Neural cell (in vitro differentiated cells): ENCODE measurements around the gene SFT2D1. TPM values are rescaled to one million over a fixed set of nuclear protein-coding genes. Genes with fewer than 3 reads are reported as not detected.

Source experiments
- H2AFZ ChIP-seq: fragments of 200-600, 300-800 bp; sonication (generic), shearing (Covaris generic); 2 replicates; pipeline ENCODE4 v1.6.0; 2014; ENCODE audit warnings: low read depth, mild to moderate bottlenecking, antibody characterized with exemption, low read length, moderate library complexity
- H3F3A ChIP-seq: fragments of 200-600 bp; shearing (Covaris generic); 2 replicates; pipeline ENCODE4 v1.6.1; 2016; ENCODE audit warnings: mild to moderate bottlenecking, moderate library complexity, mixed read lengths, antibody characterized with exemption, low read length; ENCODE audit not compliant: insufficient read depth, poor library complexity, severe bottlenecking
- H3K27ac ChIP-seq: fragments of 200-600, 300-800 bp; sonication (generic), shearing (Covaris generic); 2 replicates; pipeline ENCODE4 v1.5.1; 2014; ENCODE audit warnings: mild to moderate bottlenecking, low read length, moderate library complexity
- H3K27me3 ChIP-seq: fragments of 300-800, 200-600 bp; sonication (generic), shearing (Covaris generic); 2 replicates; pipeline ENCODE4 v1.6.0; 2014; ENCODE audit warnings: mild to moderate bottlenecking, low read depth, low read length, moderate library complexity; ENCODE audit not compliant: insufficient read depth
- H3K36me3 ChIP-seq: fragments of 300-800, 200-600 bp; sonication (generic), shearing (Covaris generic); 2 replicates; pipeline ENCODE4 v1.5.1; 2014; ENCODE audit warnings: mild to moderate bottlenecking, antibody characterized with exemption, low read length, moderate library complexity; ENCODE audit not compliant: insufficient read depth
- H3K4me2 ChIP-seq: fragments of 300-800, 200-600 bp; sonication (generic), shearing (Covaris generic); 2 replicates; pipeline ENCODE4 v1.6.0; 2014; ENCODE audit warnings: mild to moderate bottlenecking, low read length
- H3K4me3 ChIP-seq: fragments of 300-800, 200-600 bp; sonication (generic), shearing (Covaris generic); 2 replicates; pipeline ENCODE4 v1.5.1; 2014; ENCODE audit warnings: mild to moderate bottlenecking, low read length, moderate library complexity
- H3K79me2 ChIP-seq: fragments of 200-600 bp; shearing (Covaris generic); replicated peaks from 2 replicates; pipeline ENCODE4 v1.6.0; 2014; ENCODE audit warnings: mild to moderate bottlenecking, low read length, moderate library complexity; ENCODE audit not compliant: insufficient read depth
- H3K9ac ChIP-seq: fragments of 300-800, 200-600 bp; sonication (generic), shearing (Covaris generic); 2 replicates; pipeline ENCODE4 v1.6.1; 2016; ENCODE audit warnings: mild to moderate bottlenecking, low read length, mixed read lengths
- H3K9me2 ChIP-seq: fragments of 200-600 bp; shearing (Covaris generic); 2 replicates; pipeline ENCODE4 v1.6.1; 2016; ENCODE audit warnings: mild to moderate bottlenecking, low read length, mixed read lengths; ENCODE audit not compliant: insufficient read depth
- H3K9me3 ChIP-seq: fragments of 200-600, 300-800 bp; sonication (generic), shearing (Covaris generic); 2 replicates; pipeline ENCODE4 v1.6.1; 2016; ENCODE audit warnings: mild to moderate bottlenecking, mixed run types, low read length, moderate library complexity, mixed read lengths
- H4K20me1 ChIP-seq: fragments of 200-600 bp; shearing (Covaris generic); 2 replicates; pipeline ENCODE4 v1.6.1; 2016; ENCODE audit warnings: mild to moderate bottlenecking, mixed run types; ENCODE audit not compliant: insufficient read depth
- CTCF ChIP-seq: fragments of 450-650 bp; IDR thresholded peaks from 2 replicates; pipeline ENCODE4 v1.5.1; 2014; ENCODE audit warnings: antibody characterized with exemption, mild to moderate bottlenecking, moderate library complexity; ENCODE audit not compliant: poor library complexity, severe bottlenecking
- EP300 ChIP-seq: fragments of 450-650 bp; conservative IDR thresholded peaks from 2 replicates; pipeline ENCODE4 v1.6.1; 2014; ENCODE audit warnings: antibody characterized with exemption, mild to moderate bottlenecking, moderate library complexity; ENCODE audit not compliant: poor library complexity, severe bottlenecking
- EZH2 ChIP-seq: fragments of 200-600, 300-800 bp; shearing (Covaris generic), sonication (generic); IDR thresholded peaks from 2 replicates; pipeline ENCODE4 v1.6.1; 2014; ENCODE audit warnings: antibody characterized with exemption, low read length, borderline replicate concordance, mild to moderate bottlenecking; ENCODE audit not compliant: insufficient read depth, poor library complexity, severe bottlenecking
- MXI1 ChIP-seq: fragments of 450-650 bp; conservative IDR thresholded peaks from 2 replicates; pipeline ENCODE4 v1.6.1; 2014; ENCODE audit warnings: antibody characterized with exemption, mild to moderate bottlenecking; ENCODE audit not compliant: poor library complexity, severe bottlenecking
- POLR2AphosphoS5 ChIP-seq: IDR thresholded peaks from 2 replicates; pipeline ENCODE4 v1.6.1; 2012
- RAD21 ChIP-seq: fragments of 450-650 bp; conservative IDR thresholded peaks from 2 replicates; pipeline ENCODE4 v1.6.1; 2014; ENCODE audit warnings: antibody characterized with exemption, mild to moderate bottlenecking, moderate library complexity
- REST ChIP-seq: IDR thresholded peaks from 2 replicates; pipeline ENCODE4 v1.6.1; 2012; ENCODE audit warnings: borderline replicate concordance
- SMC3 ChIP-seq: fragments of 450-650 bp; conservative IDR thresholded peaks from 2 replicates; pipeline ENCODE4 v1.6.1; 2014; ENCODE audit warnings: antibody characterized with exemption, mild to moderate bottlenecking, moderate library complexity; ENCODE audit not compliant: poor library complexity
- TAF1 ChIP-seq: IDR thresholded peaks from 2 replicates; pipeline ENCODE4 v1.6.1; 2012; ENCODE audit warnings: low read depth
- polyA plus RNA-seq: library from polyadenylated mRNA; depleted of rRNA; stranded (reverse); fragments of >200 nt; gene quantifications from 2 replicates; pipeline ENCODE4 v1.2.3, GENCODE V29; 2014

Gene SFT2D1
- polyA plus RNA-seq, 1 donor from 2014 or later = 81.7 TPM

GRCh38 chr6:166379800-166380199 lies 37.5 kb upstream of the SFT2D1 start:
- no peaks in the 10 kb centered on the region for H3F3A ChIP-seq
- H3K4me2 ChIP-seq = no peak overlapping the region
- H3K27me3 ChIP-seq = no peaks in the 10 kb centered on the region
- H3K9me2 ChIP-seq = no peaks in the 10 kb centered on the region
- TF ChIP-seq POLR2AphosphoS5 = no peak
- no peak for TF ChIP-seq TAF1
- TF ChIP-seq CTCF = no peak
- H3K9ac ChIP-seq = no peak overlapping the region
- peaks cover 9% of the 10 kb centered on the region for H3K79me2 ChIP-seq
- H3K4me3 ChIP-seq = no peak overlapping the region
- no peaks in the 10 kb centered on the region for H4K20me1 ChIP-seq
- no peaks in the 10 kb centered on the region for H3K9me3 ChIP-seq
- H2AFZ ChIP-seq = no peak overlapping the region
- no peak overlapping the region for H3K27ac ChIP-seq
- H3K36me3 ChIP-seq = no peaks in the 10 kb centered on the region

- H3K79me2 ChIP-seq = peaks cover 9% of the 10 kb centered on the region
- no peak overlapping the region for H2AFZ ChIP-seq
- no peak overlapping the region for H3K4me3 ChIP-seq
- H3K9ac ChIP-seq = no peak overlapping the region
- H3F3A ChIP-seq = no peaks in the 10 kb centered on the region
- H3K36me3 ChIP-seq = no peaks in the 10 kb centered on the region
- H3K9me2 ChIP-seq = no peaks in the 10 kb centered on the region
- H3K27ac ChIP-seq = no peak overlapping the region
- H3K9me3 ChIP-seq = no peaks in the 10 kb centered on the region
- H3K27me3 ChIP-seq = no peaks in the 10 kb centered on the region
- H3K4me2 ChIP-seq = no peak overlapping the region
- TF ChIP-seq EZH2 (no peak), REST (no peak), MXI1 (no peak), SMC3 (no peak), EP300 (no peak), POLR2AphosphoS5 (no peak), CTCF (no peak), TAF1 (no peak), RAD21 (no peak)
- no peaks in the 10 kb centered on the region for H4K20me1 ChIP-seq
Measured at GRCh38 chr6:166379103-166379586, 36.8 kb upstream of the SFT2D1 start.
